CD4-positive, alpha-beta T cell treated with Interleukin-4 for 4 hours (primary cell): ENCODE measurements around the gene RHBDF2.

Experiments used
- DNase-seq: peaks from one replicate; pipeline ENCODE4 v3.0.0-alpha.2; 2020

RHBDF2 gene

GRCh38 chr17:76499267-76499667 lies 2.0 kb downstream of the RHBDF2 start:
- no peak for DNase-seq

DNA sequence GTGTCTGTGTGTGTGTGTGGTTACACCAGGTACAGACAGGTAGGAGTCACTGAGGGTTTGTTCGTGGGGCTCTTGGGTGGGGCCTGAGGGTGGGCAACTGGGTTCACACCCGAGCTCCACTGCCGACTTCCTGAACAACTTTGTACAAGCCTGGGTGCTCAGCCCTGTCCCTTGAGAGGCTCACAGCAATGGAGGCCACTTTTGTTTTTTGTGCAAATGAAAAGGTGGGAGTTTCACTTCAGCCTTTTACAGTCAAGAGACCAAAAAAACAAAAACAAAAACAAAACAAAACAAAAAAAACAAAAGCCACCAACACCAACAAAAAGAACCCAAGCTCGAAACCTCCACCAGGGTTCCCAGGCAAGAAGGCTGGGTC lies 2.4 kb downstream of the RHBDF2 start:
- DNase-seq, result peak; percentile 32

GRCh38 chr17:76497979-76498875 lies 3.0 kb downstream of the RHBDF2 start:
- no peak for DNase-seq

DNA sequence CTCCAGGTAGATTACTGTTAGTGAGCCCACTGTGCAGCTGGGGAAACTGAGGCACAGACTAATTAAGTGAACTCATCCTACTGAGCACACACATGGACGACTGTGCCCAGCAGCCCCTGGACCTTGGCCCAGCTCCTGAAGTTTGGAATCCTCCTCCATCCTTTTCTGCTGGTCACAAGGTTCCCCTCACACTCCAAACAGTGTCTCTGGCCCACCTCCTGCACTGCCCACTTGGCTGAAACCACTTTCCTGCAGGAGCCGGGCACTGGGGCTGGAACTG lies 3.6 kb downstream of the RHBDF2 start:
- DNase-seq, result no peak

DNA sequence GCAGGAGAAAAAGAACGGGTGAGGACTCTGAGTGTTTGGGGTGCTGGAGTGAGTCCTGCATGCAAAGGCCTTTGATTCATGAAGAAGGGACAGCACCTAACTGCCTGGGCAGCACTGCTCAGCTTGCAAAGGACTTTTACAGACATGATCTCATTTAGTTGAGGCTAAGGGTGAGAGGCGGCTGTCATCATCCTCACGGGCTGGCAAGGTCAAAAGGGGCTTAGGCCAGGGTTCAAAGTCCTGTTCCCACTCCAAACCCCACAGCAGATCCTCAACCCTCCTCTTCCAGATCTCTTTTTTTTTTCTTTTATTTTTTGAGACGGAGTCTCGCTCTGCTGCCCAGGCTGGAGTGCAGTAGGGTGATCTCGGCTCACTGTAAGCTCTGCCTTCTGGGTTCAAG lies 4.8 kb downstream of the RHBDF2 start:
- no peak for DNase-seq

- DNase-seq, result no peak
Measured at GRCh38 chr17:76495663-76496400, 5.4 kb downstream of the RHBDF2 start.

- DNase-seq, result peak; percentile 30
Measured at GRCh38 chr17:76493505-76494167, 7.6 kb downstream of the RHBDF2 start.

- DNase-seq, result peak; percentile 45
Measured at GRCh38 chr17:76492989-76493501, 8.2 kb downstream of the RHBDF2 start.

- DNase-seq, result peak; percentile 11
Measured at GRCh38 chr17:76492123-76492988, 8.9 kb downstream of the RHBDF2 start.

DNA sequence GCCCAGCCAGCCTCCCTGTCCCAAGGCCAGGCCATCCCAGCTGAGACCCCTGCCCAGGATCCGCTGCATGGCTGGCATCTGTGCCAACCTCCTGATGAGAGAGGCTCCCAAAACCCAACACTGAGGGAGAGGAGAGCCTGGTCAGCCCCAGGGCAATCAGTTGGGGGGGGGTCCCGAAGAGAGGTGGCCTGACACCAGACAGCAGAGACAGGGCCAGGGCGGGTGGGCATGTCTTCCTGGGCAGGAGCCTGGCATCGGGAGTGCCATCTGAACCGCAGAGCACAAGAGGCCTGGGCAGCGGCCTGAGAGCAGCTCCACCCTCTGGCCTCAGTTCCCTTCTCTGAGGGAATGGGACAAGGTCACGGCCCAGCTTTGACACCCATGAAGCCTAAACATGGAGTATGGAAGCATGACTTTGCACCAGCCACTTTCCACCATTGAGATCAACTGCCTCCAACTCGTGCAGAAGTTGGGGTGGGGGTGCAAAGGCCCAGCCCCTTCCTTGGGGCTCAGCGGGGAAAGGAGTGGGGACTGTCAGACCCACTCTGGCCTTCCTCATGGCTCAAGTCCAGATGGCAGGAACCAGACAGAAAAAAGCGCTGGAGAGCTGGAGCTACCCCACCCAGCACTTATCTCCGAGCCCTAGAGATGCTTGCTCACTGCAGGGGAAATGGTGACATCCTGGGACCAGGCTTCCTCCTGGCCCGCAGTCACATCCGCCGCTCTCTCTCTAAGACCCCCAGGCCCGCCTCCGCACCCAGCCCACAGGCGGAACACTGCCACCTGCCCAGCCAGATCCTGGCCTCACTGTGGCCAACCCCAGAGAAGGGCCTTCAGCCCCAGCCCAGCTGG lies 9.7 kb downstream of the RHBDF2 start:
- DNase-seq, result no peak

- no peak for DNase-seq
Measured at GRCh38 chr17:76490112-76490710, 11.0 kb downstream of the RHBDF2 start.

- DNase-seq, result no peak
Measured at GRCh38 chr17:76487451-76488192, 13.6 kb downstream of the RHBDF2 start.

GRCh38 chr17:76485569-76485968 lies 15.7 kb downstream of the RHBDF2 start:
- DNase-seq, result no peak

DNA sequence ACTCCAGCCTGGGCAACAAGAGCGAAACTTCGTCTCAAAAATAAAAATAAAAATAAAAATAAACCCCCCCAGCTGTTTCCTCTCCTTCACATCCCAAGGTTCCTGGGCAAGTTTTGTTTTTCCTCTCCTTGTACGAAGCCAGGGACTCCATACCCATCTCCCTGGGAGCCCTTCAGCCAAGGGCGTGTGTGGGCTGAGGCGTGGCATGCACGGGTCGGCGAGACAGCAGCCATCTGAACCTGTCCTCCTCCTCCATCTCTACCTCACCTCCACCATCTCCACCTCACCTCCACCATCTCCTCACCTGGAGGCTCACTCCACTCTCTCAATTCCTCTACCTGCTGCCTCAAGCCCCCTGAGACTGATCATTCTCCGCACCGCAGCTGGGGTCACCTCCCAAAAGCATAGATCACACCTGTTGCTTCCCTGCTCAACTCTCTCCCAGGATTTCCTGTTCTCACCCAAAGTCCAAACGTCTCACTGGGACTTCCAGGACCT lies 16.9 kb downstream of the RHBDF2 start:
- no peak for DNase-seq

DNA sequence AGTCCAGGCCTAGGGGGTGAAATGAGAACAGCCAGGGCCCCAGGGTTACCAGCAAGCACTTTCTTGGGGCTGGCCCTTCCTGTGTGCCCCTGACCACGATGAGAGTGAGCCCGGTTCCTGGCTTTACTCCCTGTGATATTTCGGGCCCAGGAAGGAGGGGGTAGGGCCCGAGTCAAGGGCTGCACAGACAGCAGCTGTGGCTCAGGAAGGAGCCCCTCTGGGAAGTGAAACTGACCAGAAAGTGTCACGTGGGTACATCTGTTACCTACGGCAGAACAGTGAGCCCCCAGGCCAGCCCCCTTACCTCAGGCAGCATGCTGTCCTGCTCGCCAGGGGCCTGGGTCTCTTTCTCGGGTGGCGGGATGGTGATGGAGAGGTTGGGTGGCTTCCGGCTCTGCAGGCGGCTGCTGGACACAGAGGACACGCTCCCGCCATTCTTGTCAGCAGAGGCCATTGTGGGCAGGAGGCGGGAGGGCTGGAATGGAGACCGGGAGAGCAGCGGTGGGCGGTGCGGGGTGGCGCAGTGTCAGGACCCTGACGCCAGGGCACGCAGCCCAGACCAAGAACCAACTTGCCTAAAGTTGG lies 20.1 kb downstream of the RHBDF2 start:
- DNase-seq, result no peak

GRCh38 chr17:76480632-76481031 lies 20.6 kb downstream of the RHBDF2 start:
- no peak for DNase-seq

DNA sequence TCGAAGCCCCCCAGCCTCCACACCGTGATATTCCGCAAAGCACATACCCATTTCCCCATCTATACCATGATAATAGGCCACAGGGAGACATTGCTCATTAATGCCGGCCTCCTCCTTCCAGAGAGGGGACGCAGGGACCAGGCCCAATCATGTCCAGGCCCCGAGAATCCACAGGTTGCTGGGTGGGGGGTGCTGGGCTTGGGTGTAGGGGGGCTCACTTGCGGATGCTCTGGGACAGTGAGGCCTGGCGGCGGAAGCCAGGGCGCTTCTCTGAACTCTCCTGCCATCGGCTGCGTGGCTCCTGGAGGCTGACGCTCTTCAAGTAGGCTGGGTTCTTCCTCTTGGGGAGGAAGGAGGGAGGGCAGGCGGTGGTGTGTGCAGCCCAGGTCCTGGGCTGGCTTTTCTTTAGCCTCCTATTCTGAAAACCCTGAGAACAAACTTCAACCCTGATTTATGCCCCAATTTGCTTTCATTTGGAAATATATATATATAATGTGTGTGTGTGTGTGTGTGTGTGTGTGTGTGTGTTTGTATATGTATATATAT lies 21.6 kb downstream of the RHBDF2 start:
- DNase-seq, result no peak

GRCh38 chr17:76478730-76479514 lies 22.3 kb downstream of the RHBDF2 start:
- DNase-seq, result no peak

GRCh38 chr17:76478097-76478496 lies 23.1 kb downstream of the RHBDF2 start:
- DNase-seq, result no peak
